ENCODE data around the gene IRF9.

Gene IRF9

DNA sequence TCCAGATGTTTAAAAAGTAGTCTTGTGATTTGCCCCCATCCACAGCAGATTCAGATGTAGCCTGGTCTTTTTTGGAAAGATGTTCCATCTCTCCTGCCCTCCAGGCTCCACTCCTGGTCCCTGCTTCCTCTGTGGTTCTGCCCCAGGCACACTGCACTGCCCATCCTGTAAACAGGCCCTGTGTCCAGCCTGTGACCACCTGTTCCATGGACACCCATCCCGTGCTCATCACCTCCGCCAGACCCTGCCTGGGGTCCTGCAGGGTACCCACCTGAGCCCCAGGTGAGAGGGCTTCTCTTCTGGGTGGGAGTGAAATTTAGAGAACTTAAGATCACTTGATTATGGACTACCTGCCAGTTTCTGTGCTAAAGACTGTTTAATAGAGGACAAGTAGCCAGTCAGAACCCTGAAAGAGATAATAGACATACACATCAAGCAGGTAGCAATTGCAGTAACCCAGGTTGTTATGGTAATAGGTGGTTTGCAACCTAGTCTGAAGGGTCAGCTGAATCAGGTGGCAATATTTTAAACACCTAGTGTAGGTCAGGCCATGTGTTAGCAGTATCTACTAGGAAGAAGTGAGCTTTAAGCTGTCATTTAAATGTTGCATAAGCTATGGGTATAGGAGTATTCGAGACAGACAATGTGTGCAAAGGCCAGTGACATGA is 11.6 kb upstream of the IRF9 start:
- no peak for DNase-seq

- no peak for DNase-seq
Observed at GRCh38 chr14:24150061-24150460, 11.0 kb upstream of the IRF9 start.

DNA sequence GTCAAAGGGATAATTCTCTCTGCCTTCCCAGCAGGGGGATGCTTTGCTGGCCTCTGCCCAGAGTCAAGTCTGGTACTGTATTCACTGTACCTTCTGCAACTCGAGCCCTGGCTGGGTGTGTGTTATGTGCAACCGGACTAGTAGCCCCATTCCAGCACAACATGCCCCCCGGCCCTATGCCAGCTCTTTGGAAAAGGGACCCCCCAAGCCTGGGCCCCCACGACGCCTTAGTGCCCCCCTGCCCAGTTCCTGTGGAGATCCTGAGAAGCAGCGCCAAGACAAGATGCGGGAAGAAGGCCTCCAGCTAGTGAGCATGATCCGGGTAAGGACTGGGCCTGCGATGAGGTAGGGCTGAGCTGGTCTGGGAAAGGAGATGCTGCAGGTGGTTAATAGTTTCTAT is 10.5 kb upstream of the IRF9 start:
- DNase-seq: no peak

DNA sequence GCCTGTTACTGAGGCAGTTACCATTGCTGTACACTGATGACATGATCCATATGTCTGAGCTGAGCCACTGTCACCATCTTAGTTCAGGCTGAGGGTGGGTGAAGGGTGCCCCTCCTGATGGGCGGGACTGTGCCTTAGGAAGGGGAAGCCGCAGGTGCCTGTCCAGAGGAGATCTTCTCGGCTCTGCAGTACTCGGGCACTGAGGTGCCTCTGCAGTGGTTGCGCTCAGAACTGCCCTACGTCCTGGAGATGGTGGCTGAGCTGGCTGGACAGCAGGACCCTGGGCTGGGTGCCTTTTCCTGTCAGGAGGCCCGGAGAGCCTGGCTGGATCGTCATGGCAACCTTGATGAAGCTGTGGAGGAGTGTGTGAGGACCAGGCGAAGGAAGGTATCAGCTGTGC is 10.1 kb upstream of the IRF9 start:
- no peak for DNase-seq

GRCh38 chr14:24151404-24152080 is 9.5 kb upstream of the IRF9 start:
- no peak for DNase-seq

DNA sequence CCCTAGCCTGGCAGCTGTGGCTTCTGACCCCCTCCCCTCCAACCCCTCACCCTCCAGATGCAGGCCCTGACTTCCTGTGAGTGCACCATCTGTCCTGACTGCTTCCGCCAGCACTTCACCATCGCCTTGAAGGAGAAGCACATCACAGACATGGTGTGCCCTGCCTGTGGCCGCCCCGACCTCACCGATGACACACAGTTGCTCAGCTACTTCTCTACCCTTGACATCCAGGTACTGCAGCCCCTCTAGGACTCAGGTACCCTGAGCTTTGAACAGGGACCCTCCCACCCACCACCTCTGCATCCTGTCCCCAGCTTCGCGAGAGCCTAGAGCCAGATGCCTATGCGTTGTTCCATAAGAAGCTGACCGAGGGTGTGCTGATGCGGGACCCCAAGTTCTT is 6.0 kb upstream of the IRF9 start:
- no peak for DNase-seq

DNA sequence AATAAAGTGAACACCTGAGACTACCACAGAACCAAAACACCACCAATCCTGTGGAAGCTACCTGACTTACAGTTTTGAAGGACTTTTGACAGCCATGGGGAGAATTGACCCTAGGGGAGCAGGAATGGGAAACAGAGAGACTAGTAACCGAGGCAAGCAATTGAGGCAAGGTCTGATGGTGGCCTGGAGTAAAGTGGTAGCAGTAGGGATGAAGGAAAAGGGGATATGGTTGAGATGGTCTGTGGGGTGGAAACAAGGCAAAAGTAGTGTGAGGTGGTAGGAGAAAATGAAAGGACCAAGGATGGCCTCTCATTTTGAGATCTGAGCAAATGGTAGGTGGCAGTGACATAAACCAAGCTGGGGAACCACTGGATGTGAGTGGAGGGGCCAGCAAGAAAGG is 4.2 kb upstream of the IRF9 start:
- no peak for DNase-seq

DNA sequence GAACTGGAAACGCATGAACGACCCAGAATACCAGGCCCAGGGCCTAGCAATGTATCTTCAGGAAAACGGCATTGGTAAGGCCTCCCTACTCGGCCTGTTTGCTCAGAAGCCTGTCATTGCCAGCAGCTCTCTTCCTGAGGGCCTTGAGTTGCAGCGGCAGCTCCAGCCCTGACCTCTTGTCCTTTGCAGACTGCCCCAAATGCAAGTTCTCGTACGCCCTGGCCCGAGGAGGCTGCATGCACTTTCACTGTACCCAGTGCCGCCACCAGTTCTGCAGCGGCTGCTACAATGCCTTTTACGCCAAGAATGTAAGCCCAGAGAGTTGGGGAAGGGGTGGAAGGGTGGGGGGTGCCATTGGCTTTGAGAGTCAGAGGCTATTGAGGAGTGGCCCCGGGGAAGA is 3.7 kb upstream of the IRF9 start:
- no peak for DNase-seq

- no peak for DNase-seq
Observed at GRCh38 chr14:24159777-24160498, 1.1 kb upstream of the IRF9 start.

- DNase-seq: no peak
Observed at GRCh38 chr14:24160499-24160849, 591 bp upstream of the IRF9 start.

DNA sequence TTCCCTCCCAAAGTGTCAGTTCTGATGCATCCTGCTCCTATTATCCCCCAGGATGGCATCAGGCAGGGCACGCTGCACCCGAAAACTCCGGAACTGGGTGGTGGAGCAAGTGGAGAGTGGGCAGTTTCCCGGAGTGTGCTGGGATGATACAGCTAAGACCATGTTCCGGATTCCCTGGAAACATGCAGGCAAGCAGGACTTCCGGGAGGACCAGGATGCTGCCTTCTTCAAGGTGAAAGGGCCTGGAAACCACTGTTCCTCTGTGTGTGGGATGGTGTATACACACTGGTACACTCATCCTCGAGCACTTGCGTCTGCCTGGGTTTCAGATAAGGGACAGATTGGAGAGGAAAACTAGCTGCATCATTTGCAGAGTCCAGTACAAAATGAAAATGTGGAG is 1.0 kb downstream of the IRF9 start:
- no peak for DNase-seq

GRCh38 chr14:24164518-24164991 is 3.5 kb downstream of the IRF9 start:
- DNase-seq: no peak

- DNase-seq: no peak
Observed at GRCh38 chr14:24165785-24166184, 4.7 kb downstream of the IRF9 start.

DNA sequence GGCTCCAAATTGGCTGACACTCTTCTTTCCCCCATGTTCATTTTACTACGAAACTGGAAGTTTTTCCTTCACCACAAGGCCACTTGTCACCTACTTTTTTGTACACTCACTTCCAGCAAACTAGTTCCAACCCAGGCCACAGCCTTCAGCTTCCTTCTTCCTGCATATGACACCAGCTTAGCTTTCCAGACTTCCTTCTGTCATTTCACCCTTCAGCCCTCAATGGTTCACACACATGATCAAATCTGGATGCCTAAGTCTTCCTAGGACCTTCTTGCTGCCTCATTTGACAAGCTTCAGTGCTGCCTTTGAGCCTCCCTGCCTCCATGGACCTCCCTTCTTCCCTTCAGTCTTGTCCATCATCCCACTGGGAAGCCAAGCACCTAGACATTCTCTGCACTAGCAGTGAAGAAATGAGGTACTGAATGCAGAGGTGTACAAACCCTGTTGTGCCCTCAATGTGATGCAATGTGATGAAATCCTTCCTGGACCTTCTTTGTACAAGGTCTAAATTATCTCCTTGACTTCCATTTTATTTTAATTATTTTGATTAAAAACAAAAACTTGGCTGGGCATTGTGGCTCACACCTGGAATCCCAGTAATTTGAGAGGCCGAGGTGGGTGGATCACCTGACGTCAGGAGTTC is 6.5 kb downstream of the IRF9 start:
- DNase-seq: no peak

DNA sequence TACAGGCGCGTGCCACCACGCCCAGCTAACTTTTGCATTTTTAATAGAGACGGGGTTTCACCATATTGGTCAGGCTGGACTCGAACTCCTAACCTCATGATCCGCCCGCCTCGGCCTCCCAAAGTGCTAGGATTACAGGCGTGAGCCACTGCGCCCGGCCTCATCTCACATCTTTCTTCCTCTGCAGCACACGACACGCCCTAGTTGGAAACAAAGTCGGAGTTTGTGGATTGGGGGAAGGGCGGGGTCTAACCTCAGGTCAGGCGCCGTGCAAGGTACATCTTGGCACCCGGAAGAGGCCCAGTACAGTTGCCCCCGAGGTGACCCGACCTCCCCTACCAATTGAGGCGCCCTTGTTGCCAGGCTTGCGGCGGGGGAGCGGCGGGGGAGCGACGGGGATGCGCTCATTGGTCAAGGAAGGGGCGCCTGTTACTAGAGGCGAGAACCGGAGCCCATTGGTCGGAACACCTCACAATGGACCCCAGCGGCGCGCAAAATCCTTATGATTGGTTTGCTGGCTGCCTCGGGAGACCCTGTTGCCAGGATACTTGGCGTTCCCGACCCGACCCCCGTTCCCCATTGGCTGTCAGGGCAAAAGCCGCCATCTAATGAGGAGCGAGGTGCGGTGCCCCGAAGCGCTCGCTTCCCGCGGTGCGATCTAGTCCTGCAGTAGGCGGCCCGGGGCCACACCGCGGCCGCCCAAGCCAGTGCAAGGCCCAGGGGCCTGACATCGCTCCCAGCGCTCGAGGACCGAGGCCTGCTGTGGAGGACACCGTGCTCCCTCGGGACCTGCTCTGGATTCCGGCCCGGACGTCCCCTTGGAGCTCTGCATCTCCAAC is 10.6 kb downstream of the IRF9 start, which contains the start of gene REC8:
REC8 (plus strand) TSS at position 659 of the 839 bp plus-strand sequence. CDS start 473 bp downstream, outside the sequence.
- DNase-seq: no peak

DNA sequence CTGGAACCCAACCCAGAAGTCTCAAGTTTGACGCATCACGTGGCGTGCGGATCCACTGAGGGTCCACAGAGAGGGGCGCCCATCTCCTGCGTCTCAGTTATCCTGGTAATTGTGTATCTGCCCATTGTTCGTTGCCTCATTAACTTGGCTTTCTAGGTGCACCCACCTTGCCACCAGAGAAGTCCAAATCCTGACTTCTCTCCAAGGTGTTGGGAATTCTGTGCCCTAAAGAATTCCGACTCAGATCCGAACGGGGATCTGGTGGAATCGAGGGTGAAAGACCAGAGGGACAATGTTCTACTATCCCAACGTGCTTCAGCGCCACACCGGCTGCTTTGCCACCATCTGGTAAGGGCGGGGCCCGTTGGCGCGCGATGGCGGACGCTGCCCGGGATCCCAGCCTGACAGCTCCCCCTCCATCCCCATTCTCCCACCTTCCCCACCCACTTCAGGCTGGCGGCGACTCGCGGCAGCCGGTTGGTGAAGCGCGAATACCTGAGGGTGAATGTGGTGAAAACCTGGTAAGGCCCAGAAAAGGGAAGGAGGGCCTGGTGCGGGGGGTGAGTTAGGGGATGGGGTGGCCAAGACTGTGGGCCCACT is 11.3 kb downstream of the IRF9 start:
- DNase-seq: no peak

- DNase-seq: no peak
Observed at GRCh38 chr14:24172871-24173281, 11.8 kb downstream of the IRF9 start.

GRCh38 chr14:24176599-24176998 is 15.5 kb downstream of the IRF9 start:
- DNase-seq: no peak

DNA sequence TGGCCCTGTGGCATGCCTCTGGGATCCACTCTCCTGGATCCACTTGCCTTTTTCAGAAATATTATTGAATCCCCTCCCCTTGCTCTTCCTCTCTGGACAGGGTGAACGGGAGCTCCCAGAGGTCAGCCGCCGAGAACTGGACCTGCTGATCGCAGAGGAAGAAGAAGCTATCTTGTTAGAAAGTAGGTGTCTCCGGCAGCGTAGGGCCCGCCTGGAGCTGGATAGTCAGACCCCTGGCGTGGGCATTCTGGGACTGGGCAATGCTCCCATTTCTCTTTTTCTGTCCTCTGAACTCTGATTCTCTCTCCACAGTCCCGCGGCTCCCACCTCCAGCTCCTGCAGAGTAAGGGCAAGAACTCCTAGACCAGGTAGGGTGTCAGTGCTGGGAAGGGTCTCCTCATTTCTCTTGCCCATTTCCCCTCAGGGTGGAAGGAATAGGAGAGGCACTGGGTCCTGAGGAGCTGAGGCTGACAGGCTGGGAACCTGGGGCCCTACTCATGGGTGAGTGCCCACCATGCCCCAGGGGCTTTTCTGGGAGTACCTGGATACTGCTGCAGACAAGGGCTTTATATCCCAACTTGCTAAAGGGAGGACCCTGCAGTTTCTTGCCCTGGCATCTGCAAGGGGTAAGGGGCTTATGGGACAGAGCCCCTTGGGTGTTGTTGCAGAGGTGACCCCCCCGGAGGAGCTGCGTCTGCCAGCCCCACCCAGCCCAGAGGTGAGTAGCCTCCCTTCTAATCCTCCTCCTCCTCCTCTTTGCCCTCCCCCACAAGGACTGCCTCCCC is 16.2 kb downstream of the IRF9 start:
- DNase-seq: no peak

- no peak for DNase-seq
Observed at GRCh38 chr14:24177891-24178290, 16.8 kb downstream of the IRF9 start.

Data from NCI-H2029 treated with DMSO at 0.1 percent for 48 hours (cell line).